Upper lobe of left lung (tissue), 4 donors: ENCODE results near the gene PDSS2.

Experiments
- EP300 ChIP-seq, 4 donors: sonication (generic); formaldehyde crosslinking; IDR thresholded peaks; one replicate each; pipeline ENCODE4 v1.5.1; 2017; ENCODE audit warnings: antibody characterized with exemption in 4 of 4, control low read depth in 2 of 4
- POLR2A ChIP-seq, 4 donors: fragments of 450-650 bp; IDR thresholded peaks; one replicate each; pipeline ENCODE4 v1.5.1; 2016 to 2017; ENCODE audit warnings: antibody characterized with exemption in 4 of 4, mild to moderate bottlenecking in 2 of 4

- TF ChIP-seq EP300 (IDR thresholded peaks at IDR 0.05) (no peak), POLR2A (IDR thresholded peaks at IDR 0.05) (no peak)
Measured at GRCh38 chr6:107171513-107171912, 287.9 kb downstream of the PDSS2 start.
